NCI-H82 treated with DMSO at 0.1 percent for 48 hours (cell line): ENCODE measurements around the gene PACRG.
A peak's percentile ranks its signal among the peaks of the same experiment; 100 is the strongest.

ENCODE experiments used
- DNase-seq: peaks from one replicate; lab custom pipeline; 2025; ENCODE audit not compliant: unreplicated experiment; lab: John Stamatoyannopoulos, UW

PACRG gene

DNA sequence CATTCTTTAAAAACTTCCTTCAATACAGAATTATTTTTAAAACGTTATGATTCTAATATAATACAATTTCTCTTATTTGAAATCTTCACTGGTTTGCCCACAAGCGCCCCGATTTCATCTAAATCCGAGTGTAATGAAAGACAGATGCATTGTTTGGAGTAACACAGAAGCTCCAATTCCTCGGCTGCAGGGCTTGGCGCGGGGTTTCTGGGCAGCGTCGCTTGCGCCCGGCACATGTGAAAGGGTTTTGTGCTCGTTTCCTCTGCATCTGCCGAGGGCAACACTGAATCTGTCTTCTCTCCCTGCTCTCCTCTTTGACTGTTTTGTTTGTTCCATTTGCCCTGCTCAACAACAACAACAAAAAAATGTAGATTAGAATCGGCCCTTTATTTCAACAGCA lies 438.1 kb downstream of the PACRG start:
- no peak for DNase-seq

DNA sequence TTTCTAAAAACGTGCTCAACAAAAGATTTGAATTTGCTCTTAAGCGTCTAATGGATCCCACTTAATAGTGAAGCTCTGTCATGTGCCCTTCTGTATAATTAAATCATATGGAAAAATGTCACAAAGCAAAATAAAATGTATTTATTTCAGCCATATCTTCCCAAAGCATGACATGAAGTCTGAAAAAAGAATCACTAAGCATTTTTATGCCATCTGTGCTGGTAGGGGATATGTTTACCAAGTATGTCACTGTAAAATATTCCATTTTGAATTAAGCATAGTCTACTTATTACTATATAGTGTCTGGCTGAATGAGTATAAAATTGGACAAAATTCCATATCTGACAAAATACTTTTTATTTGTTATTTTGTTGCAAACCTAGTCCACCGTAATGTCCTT lies 438.7 kb downstream of the PACRG start:
- no peak for DNase-seq

DNA sequence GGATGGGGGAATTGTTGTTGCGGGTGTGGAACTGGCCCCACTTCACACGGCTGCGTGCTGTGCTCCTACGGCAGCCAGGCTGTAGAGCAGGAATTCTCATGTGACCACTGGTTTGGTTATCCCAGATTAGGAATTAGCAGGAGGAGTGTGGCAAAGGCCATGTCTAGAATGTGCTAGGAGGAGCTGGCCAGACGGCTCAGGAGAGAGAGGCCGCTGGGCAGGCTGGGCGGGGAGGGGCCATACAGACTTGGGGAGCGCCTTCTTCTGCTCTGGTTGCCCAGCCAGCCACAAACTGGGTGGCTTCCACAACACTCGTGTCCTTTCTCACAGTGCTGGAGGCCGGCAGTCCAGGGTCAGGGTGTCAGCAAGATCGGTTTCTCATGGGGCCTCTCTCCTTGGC lies 441.7 kb downstream of the PACRG start:
- DNase-seq = no peak

DNA sequence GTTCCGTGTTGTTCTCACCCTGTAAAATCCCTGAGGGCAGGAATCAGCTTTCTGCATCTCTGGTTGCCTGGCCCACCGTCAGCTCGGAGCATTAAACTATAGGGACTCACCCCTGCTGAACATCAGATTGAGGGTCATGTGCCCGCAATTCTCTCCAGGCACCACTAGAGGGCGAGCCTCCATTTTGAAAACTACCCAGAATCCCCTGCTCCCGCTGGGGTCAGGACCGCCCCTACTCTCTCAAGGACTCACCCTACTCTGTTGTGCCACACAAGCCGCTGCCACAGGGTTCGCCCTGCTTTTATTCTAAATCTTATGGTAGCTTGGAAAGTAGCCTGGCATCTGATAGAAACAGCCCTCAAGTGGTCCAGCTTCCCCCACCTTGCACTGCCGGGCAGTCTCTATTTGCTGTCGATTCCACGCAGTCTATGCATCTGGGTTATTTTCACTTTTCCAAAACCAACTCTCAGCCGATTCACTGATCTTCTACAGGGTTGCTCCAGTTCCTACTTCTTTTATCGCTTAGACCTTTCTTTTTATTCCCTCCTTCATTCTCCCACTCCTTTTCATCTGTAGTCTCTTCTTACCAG lies 442.6 kb downstream of the PACRG start:
- no peak for DNase-seq

DNA sequence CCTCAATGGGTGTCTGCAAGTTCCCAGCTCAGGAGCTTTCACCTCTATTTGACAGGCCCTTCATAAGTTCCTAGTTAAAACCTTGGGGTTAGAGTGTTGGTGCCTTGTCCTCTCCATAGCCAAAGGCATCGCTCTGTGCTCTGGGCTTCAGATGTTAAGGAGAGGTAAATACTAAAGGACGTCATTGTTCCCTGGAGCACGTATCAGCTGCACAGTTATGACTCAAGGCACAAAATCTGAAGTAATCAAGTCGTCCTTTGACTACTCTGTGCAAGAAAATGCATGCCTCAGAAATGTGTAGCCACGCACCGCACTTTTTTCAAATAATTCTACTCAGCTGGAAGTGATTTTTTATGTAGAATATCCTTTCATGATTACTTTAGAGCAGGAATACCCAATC lies 446.0 kb downstream of the PACRG start:
- DNase-seq = no peak

DNA sequence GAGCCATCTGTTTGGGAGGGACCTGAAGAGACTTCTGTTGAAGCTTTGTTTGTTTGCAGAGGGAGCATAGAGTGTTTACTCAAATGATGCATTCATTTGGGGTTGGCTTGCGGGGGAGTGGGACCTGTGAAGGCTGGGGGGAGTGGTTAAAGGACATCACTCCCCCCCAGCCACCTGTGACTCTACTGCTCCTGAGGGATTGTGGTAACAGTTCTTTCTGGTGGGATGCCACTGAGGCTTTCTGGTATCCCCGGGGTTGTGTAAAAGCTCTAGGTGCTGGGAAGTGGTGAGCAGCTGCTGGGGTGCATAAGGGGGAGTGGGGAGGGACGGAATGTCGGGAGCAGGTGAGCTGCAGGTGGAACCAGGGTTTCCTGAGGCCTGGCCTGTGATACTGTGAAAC lies 447.5 kb downstream of the PACRG start:
- DNase-seq = no peak

DNA sequence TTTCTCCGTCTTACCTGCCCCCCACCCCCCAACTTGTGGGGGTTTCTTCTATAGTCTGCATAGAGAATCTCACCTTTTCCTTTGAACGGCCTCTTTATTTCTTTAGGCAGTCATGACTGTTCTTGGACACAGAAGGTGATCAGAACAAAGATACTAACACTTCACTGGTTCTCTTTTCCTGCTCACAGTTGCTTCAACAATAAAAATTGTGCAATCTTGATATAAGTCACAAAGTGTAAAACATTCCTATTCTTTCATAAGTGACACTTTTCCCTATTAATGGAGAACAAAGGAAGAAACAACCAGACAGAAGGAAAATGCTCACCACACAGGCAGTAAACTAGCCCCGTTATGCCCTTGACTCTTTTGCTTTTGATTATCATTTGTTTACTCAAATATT lies 448.3 kb downstream of the PACRG start:
- no peak for DNase-seq

DNA sequence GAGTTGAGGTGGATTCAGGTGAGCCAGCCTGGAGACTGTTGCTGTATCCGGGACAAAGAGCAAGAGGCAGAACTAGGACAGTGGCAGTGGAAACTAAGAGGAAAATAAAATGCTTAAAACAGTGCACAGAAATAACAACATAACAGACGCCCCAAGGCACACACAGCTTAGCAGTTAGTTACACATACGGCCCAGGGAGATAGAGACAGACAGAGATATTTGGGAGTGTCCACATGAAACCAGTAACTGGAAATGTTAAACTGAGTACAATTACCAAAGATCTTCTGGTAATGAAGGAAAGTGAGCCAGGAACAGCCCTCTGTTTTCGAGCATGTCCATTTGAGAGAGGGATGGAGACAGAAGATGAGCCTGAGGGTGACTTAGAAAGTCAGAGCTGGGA lies 449.2 kb downstream of the PACRG start:
- no peak for DNase-seq

DNA sequence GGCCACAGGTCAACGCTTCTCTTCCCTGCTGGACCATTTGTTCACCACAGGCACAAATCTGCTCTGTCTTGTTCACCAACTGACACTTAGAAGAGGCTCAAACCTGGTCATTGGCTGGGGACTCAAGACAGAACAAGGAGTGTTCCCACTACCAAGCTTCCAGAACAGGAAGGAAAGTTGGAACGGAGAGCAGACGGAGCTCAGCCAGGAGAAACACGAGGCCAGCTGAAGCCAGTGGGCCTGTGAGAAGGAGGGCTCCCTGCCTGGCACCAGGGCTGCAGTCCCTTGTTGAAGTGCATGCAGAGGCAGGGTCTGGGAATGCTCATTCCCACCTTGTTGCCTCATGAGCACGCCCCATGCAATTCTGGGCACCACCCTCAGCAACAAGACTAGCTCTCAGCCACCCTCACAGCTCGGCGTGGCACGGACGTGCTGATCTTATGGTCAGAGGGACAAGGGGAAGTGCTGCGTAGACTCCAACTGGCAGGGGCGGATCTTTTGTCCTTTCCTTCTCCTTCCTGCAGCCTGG lies 450.2 kb downstream of the PACRG start:
- no peak for DNase-seq

DNA sequence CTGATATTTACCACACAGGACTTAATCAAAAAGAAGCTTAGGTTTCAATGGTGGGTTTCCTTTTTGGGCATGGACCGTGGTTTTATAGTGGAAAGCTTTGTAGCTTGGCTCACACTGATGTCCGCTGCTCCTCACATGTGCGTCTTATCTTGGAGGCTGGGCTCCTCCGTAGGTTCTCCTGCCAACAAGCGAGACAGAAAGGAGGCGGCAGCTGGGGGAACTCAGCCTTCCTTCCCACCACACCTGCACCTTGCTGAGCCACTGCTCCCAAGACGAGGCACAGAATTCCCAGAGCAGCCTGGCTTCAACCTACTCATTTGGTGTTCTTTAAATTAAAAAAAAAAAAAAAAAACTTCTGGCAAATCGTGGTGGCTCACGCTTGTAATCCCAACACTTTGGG lies 451.3 kb downstream of the PACRG start:
- DNase-seq = no peak

DNA sequence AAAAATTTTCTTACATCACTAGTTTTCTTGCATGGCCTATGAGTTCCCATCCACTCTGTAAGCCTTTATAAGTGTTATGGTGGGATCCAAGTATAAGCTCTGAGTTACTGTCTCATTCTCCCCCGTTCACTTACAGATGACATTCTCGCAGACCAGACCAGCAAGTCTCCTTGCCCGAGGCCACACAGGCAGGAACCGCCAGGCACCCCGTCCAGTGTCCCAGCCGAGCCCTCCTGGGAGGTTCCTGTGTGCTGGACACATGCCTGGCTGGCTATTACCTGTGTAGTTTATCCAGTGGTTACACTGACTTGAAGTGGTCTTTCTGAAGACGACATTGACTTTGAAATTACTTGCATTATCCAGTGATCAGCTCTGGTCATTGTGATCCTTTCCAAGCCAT lies 451.9 kb downstream of the PACRG start:
- no peak for DNase-seq

DNA sequence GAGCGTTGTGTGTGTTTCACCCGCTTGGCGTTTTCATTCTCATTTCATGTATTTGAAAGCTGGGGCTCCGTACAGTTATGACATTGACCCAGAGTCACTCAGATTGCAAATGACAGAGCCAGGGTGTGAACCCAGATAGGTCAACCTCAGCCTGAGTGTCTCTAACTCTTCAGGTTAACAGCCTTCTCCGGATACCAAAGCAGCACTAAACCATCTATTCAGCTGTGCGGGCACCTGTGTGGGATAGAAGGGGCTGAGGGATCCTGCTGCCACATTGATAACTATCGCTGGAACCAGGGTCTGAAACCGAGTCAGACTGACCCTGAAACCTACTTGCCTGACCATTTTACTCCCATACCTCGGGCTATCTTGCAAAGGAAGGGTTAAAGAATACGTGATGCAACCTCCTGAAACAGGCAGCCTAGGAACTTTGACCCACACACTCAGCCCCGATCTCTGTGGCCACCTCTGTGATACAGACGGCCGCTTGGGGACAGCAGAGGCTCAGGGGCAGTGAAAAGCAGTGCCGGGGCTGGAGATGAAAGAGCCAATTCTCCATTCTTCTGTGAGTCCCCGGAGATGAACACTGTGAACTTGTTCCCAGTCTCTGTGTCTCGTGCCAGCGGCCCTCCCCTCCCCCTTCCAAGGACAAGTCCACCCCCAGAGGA lies 453.2 kb downstream of the PACRG start:
- peak; percentile 22 for DNase-seq

DNA sequence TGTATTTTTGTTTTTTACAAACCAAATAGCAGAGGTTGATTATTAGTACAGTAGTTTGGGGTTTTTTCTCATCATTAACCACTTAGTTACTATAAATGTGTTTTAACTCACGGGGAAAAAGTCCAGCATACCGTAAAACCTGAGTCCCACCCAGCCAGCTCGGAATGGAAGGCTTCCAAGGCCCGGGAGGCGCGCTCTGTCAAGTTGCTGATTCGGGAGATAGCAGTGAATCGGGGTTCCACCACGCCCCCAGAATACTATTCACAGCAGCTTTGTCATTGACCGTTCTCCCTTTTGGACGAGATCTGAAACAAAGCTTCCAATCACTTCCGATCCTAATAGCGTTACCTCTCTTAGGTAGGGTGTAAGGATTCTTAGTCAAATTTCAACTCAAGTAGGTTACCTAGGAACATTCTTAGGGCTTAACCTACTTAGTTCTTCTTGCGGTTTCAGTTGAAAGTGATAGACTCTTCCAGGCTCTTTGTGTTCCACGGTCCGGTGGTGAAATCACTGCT lies 453.9 kb downstream of the PACRG start:
- no peak for DNase-seq

DNA sequence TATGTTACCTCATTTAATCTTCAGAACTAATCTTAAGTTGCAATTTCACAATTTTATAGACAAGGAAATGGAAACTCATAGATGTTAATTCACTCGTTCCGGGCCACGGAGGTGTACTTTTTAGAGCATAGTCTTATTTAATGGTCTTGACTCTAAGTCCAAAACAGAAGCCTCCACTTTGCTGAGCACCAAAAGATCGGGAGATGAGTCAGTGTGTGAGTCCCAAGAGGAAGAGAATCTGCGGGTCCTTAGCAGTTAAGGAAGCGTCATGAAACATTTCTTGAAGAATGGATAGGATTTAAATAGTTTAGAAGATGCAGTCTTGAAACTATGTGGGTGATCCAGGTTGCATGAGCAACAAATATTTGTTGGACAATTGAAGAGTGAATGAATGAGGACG lies 454.9 kb downstream of the PACRG start:
- DNase-seq = no peak

DNA sequence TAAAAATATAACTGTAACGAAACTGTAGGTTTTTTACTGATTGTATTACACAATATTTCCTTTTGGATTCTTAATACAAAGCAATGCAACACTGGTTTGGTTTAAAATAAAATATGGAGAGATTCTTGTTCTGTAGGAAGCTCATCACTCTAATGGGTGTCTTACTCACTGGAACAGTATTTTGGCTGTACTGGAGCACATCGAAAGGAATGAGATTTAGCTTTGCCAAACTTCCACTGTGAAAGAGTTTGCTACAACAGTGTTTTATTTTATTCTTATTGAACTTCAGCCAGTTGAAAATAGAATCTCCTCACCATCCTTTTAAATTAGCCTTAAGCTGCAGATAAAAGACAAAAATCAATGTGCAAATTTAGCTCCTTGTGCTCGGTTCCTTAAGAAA lies 456.0 kb downstream of the PACRG start:
- no peak for DNase-seq

DNA sequence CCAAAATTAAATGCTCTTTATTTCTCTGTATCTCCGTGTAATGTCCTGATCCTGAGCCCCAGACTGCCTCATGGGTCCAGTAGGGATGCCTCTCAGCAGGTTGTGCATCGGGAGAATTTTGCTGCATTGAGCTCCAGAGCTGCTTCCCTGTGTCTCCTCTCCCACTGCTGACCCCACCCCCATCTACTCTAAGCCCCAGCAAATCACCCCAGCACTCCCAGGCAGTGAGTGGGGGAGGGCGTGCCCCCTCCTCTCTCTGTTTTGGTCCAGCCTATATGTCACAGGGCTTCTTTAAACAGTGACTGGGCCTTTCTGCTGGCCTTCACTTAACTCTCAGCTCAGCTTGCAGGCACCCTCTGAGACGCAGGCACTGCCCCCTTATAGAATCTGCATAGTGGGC lies 458.0 kb downstream of the PACRG start:
- no peak for DNase-seq

DNA sequence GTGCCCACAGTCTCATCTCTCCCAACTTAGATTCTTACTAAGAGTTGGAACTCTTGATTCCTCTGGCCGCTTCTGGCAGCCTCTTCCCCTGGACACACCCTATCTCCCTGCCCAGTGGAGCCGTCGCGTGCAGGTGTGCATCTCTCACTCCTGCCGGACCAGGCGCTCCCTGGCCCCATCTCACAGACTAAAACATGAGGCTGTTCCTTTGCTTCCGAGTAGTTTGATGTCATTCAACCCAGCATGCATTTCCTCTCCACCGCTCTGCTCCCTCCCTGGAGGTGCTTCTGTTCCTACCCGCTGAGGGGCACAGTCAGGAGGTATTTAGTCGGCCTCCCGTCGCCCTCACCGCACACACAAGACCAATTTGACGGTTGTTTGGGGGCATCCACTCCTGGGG lies 458.8 kb downstream of the PACRG start:
- DNase-seq = no peak

DNA sequence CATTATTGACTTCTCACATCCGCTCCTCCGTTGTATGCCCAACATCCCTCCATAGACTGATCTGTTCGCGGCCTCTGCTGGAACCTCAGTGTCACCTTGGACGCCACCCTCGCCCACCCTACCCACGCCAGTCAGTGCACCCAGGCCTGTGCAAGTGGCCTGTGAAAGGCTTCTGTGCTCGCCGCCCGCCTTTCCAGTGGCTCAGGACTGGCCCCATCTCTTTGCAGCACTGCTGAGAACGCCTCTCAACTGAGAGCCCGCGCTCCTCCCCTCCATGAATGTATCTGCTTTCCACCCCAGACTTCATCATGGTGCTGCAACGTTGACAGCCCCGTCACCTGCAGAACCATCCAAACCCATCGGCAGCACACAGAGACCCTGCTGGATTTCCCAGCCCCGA lies 459.4 kb downstream of the PACRG start:
- no peak for DNase-seq

DNA sequence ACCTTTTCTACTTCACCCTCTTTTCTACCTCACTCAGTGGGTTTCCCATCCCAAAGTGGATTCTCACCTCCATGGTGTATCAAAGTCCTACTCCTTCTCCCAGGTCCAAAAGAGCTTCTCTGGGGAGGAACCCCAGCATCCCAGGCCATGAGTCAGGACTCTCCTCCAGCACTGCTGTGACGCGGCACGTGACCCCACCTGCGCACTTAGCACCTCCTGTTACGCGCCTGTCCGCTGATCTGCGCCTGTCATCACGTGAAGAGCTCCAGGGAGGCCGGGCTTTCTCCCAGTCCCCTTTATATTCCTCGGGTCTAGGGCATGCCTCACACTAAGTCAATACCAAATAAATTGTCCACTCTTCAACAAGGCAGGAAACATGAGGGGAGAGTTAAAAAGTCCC lies 459.8 kb downstream of the PACRG start:
- DNase-seq = no peak

DNA sequence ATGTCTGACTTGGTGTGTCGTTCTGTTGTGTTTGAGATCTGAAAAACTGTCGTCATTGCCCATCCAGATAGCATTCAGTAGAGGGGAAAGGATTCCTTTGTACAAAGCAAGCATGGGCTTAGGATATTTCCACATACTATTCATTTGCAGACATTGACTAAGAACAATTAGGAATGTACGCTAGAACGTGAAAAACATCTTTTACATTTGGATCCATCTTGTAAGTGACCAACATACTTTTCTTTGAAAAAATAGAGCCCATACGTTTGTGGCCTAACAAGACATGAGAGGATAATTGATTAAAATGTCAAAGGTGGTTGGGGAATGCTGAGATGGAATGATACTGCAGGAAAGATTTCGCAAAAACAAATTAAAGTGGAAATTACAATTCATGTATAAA lies 461.0 kb downstream of the PACRG start:
- no peak for DNase-seq

DNA sequence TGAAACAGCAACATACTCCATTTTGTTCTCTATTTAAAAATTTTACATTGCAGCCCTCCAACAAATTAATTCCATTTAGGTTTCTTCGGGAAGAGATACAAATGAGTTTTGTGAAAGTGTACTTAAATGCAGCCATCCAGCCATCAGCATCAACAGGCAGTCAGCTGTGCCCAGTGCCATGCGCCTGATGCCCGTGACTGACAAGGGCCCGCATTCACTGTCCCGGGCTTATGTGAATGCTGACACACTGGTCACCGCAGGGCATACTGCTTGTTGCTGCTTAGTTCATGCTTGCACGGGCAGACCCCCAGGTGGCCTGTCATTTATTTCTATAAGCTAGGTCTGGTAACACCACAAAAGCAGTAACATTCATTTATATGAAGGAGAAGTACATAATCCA lies 461.8 kb downstream of the PACRG start:
- no peak for DNase-seq

DNA sequence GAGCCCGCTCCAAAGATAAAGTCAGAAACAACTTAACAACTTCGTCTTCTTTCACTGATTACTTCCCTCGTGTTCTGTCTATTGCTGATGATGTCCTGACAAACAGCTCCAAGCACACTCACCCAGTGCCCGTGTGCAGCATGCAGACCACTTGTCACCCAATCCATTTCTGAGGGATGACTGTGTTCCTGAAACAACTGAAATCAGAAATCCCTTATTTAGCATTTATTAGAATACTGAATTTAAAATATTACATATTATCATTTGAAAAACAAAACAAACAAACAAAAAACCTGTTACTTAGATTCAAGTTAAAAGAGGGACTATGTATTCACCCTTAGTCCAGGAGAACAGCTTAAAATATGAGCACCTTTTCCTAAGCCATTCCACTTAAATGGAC lies 463.0 kb downstream of the PACRG start:
- DNase-seq = no peak
